SJSA1 (cell line): ENCODE results near the gene SCARF2. TPM values are rescaled to one million over a fixed set of nuclear protein-coding genes. Genes with fewer than 3 reads are reported as not detected.
A peak's percentile ranks its signal among the peaks of the same experiment; 100 is the strongest.
"Not testable (repeated sequence)": the region's sequence is repeated elsewhere in the genome, so short reads cannot be mapped to it uniquely, and the experiment has no call there.

Experiments used
- DNase-seq, 2 experiments: peaks; one replicate each; pipeline ENCODE4 v3.0.0-alpha.2; 2015 to 2020; ENCODE audit warnings: low spot score in 2 of 2, low read depth in 1 of 2
- H3K27ac ChIP-seq: fragments of 250-450 bp; sonication (Bioruptor Pico); 2 replicates; pipeline ENCODE4 v1.5.1; 2020; ENCODE audit warnings: mild to moderate bottlenecking, moderate library complexity
- H3K27me3 ChIP-seq: fragments of 250-450 bp; sonication (Bioruptor Pico); replicated peaks from 2 replicates; pipeline ENCODE4 v1.5.1; 2020; ENCODE audit warnings: mild to moderate bottlenecking, moderate library complexity
- H3K36me3 ChIP-seq: fragments of 250-450 bp; sonication (Bioruptor Pico); 2 replicates; pipeline ENCODE4 v1.5.1; 2020; ENCODE audit warnings: mild to moderate bottlenecking
- H3K4me1 ChIP-seq: fragments of 250-450 bp; sonication (Bioruptor Pico); replicated peaks from 2 replicates; pipeline ENCODE4 v1.6.1; 2021; ENCODE audit warnings: mild to moderate bottlenecking
- H3K4me3 ChIP-seq: fragments of 250-450 bp; sonication (Bioruptor Pico); 2 replicates; pipeline ENCODE4 v1.5.1; 2020; ENCODE audit warnings: mild to moderate bottlenecking
- H3K9me3 ChIP-seq: fragments of 250-450 bp; sonication (Bioruptor Pico); replicated peaks from 2 replicates; pipeline ENCODE4 v1.5.1; 2020; ENCODE audit warnings: mild to moderate bottlenecking
- total RNA-seq: library from RNA; depleted of rRNA; stranded (reverse); fragments of >200 nt; shearing (Covaris generic); gene quantifications from 2 replicates; pipeline ENCODE4 v1.2.3, GENCODE V29; 2014; rRNA removed

Gene SCARF2, protein sequence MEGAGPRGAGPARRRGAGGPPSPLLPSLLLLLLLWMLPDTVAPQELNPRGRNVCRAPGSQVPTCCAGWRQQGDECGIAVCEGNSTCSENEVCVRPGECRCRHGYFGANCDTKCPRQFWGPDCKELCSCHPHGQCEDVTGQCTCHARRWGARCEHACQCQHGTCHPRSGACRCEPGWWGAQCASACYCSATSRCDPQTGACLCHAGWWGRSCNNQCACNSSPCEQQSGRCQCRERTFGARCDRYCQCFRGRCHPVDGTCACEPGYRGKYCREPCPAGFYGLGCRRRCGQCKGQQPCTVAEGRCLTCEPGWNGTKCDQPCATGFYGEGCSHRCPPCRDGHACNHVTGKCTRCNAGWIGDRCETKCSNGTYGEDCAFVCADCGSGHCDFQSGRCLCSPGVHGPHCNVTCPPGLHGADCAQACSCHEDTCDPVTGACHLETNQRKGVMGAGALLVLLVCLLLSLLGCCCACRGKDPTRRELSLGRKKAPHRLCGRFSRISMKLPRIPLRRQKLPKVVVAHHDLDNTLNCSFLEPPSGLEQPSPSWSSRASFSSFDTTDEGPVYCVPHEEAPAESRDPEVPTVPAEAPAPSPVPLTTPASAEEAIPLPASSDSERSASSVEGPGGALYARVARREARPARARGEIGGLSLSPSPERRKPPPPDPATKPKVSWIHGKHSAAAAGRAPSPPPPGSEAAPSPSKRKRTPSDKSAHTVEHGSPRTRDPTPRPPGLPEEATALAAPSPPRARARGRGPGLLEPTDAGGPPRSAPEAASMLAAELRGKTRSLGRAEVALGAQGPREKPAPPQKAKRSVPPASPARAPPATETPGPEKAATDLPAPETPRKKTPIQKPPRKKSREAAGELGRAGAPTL
- 50.5 and 56.5 TPM in 2 replicates for total RNA-seq

DNA sequence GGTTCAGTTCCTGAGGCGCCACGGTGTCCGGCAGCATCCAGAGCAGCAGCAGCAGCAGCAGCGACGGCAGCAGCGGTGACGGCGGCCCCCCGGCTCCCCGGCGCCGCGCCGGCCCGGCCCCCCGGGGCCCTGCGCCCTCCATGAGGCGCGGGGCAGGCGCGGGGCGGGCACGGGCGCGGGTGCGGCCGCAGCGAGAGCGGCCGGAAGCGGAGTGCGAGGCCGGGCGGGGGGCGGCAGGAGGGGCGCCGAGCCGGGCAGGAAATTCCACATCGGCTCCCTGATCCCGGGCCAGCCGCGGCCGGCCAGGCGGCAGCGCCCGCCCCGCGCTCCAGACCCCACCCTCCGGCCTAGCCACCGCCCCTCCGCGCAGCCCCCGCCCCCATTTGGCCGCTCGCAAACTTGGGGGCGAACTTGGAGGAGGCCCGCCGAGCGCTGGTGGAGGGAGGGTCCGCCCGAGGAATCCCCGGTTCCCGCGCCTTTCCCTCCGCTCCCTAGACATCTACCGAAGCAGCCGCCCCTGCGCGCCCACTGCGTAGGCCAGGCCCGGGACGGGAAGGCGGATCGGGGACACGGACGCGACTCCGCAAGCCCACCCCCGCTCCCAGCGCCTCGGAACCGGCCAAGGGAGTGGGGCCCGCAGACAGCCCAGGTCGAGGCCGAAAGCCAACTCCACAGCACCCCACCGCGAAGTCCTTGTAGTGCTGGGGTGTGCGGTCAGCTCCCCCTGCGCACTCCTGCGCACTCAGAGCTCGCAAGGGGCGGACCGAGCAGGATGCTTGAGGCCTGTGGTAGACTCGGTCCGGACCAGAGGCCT is at the start of gene SCARF2:
Gene SCARF2 (minus strand): TSS at position 213 of the 814 bp plus-strand sequence. CDS start 71 bp downstream, at position 142.
- peak; percentile 47 to 73 for DNase-seq
- Histone ChIP-seq H3K36me3 (peaks cover 59% of the 10 kb centered on the region), H3K4me3 (peak within 1 kb of the TSS; percentile 88), H3K27me3 (no peaks in the 10 kb centered on the region), H3K27ac (peak within 1 kb of the TSS; percentile 60), H3K4me1 (peaks cover 33% of the 10 kb centered on the region), H3K9me3 (0 out of 2 replicates have a peak, but pooled peaks cover 3% of the 10 kb centered on the region)

DNA sequence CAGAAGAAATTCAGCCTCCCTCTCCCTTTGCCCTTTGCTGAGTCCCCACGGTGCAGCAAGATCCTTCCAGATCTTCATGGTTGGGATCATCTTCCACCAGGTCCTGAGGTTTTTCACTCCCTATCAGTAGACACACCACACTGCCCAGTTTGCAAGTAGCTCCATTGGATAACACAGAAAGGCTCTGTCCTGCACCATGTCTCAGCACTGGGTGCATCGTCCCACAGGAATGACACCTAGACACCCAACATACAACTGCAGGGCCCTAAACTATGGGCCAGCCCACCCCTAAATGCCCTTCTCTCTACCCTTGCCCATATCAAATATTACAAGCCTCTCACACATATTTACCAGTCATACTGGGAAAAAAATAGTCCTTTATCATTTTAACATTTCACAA is 48.6 kb upstream of the SCARF2 start:
- H3K36me3 ChIP-seq = peaks cover 15% of the 10 kb centered on the region
- DNase-seq = no peak
- no peaks in the 10 kb centered on the region for H3K4me1 ChIP-seq
- H3K27me3 ChIP-seq = no peaks in the 10 kb centered on the region
- no peaks in the 10 kb centered on the region for H3K9me3 ChIP-seq
- no peak overlapping the region for H3K27ac ChIP-seq
- no peak overlapping the region for H3K4me3 ChIP-seq

DNA sequence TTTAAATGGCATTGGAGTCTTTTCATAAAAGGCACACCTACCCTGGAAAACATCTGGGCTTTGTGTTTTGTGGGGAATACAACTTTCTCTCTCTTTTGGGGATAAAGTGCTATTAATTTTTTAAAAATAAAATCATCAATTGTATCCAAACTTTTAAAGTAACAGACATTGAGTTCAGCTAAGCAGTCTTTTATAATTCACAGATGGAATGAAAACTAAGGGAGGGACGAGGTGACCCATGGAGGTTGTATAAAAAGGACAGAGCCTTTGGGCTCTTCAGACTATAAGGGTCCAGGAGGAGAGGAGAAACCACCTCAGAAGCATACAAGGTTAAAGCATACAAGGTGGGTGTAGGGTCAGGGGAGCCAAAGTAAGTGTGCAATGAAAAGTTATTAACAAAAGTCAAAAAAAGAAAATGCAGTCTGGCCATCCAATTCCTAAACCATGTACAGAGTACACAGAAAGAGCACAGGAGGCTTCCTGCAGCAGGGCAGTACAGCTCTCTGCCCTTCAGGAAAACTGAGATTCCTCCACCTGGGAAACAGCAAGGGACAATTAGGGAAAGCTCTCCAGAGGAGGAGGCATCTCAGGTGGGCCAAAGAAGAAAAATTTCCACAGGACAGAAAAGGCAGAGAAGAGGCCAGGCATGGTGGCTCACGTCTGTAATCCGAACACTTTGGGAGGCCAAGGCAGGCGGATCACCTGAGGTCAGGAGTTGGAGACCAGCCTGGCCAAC is 47.5 kb upstream of the SCARF2 start:
- Histone ChIP-seq H3K4me1 (no peaks in the 10 kb centered on the region), H3K4me3 (no peak overlapping the region), H3K27ac (no peak overlapping the region), H3K9me3 (no peaks in the 10 kb centered on the region), H3K36me3 (peaks cover 15% of the 10 kb centered on the region), H3K27me3 (no peaks in the 10 kb centered on the region)
- DNase-seq = no peak

DNA sequence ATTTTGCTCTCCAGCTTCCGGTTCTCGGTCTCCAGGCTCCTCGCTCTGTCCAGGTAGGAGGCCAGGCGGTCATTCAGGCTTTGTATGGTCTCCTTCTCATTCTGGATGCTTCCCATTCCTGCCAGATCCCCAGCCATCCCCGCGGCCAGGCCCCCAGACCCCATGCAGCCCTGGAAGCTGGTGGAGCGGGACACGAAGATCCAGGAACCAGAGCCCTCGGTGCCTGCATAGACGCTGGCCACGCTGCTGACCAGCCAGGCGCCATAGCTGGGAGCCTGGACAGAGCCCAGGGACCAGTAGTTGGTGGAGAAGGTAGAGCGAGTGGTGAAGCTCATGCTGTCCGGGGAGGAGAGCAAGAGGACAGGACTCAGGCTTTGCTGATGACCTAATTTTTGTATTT is 46.1 kb upstream of the SCARF2 start:
- H3K4me1 ChIP-seq = no peaks in the 10 kb centered on the region
- DNase-seq = no peak
- no peaks in the 10 kb centered on the region for H3K27me3 ChIP-seq
- no peak overlapping the region for H3K27ac ChIP-seq
- H3K9me3 ChIP-seq = no peaks in the 10 kb centered on the region
- peaks cover 11% of the 10 kb centered on the region for H3K36me3 ChIP-seq
- no peak overlapping the region for H3K4me3 ChIP-seq

DNA sequence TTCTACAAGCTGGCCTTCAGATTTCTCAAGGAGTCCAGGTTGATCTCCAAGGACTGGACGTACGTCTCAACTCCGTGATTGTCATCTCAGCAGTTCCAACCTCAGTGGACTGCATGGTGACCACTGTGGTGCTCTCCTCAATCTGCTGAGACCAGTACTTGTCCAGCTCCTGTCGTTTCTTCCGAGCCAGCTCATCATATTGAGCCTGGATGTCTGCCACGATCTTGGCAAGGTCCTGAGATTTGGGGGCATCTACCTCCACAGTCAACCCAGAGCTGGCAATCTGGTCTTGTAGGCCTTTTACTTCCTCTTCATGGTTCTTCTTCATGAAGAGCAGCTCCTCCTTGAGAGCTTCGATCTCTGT is 45.5 kb upstream of the SCARF2 start:
- H3K4me3 ChIP-seq, H3K27ac ChIP-seq, H3K9me3 ChIP-seq, H3K36me3 ChIP-seq, DNase-seq, H3K27me3 ChIP-seq, H3K4me1 ChIP-seq: not testable (repeated sequence)

DNA sequence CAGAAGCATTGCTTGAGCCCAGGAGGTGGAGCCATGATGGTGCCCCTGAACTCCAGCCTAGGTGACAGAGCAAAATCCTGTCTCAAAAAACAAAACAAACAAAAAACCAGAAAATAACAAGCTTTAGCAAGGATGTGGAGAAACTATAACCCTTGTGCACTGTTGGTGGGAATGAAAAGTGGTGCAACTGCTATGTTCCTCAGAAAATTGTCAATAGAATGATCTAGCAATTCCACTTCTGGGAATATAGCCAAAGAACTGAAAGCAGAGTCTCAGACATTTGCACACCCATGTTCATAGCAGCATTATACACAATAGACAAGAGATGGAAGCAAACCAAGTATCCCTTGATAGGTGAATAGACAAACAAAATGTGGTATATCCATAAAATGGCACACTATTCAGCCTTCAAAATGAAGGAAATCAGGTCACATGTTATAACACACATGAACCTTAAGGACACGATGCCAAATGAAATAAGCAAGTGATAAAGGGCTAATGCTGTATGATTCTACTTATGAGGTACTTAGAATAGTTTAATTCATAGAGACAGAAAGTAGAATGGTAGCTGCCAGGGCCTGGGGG is 42.1 kb upstream of the SCARF2 start:
- DNase-seq = no peak
- H3K27ac ChIP-seq = no peak overlapping the region
- no peaks in the 10 kb centered on the region for H3K9me3 ChIP-seq
- H3K4me1 ChIP-seq = no peaks in the 10 kb centered on the region
- H3K4me3 ChIP-seq = no peak overlapping the region
- H3K27me3 ChIP-seq = no peaks in the 10 kb centered on the region
- peaks cover 9% of the 10 kb centered on the region; the same call in 1 of the 2 replicates for H3K36me3 ChIP-seq

DNA sequence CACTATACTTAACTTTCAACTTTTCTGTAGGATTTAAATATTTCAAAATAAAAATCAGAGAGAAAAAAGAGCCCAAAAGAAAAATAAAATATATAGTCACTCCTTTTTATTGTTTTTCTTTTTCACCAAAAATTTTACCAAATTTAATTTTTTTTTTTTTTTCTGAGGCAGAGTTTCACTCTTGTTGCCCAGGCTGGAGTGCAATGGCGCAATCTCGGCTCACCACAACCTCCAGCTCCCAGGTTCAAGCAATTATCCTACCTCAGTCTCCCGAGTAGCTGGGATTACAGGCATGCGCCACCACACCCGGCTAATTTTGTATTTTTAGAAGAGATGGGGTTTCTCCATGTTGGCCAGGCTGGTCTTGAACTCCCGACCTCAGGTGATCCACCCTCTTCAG is 40.4 kb upstream of the SCARF2 start:
- DNase-seq, H3K9me3 ChIP-seq, H3K36me3 ChIP-seq, H3K4me3 ChIP-seq, H3K27me3 ChIP-seq, H3K4me1 ChIP-seq, H3K27ac ChIP-seq: not testable (repeated sequence)

DNA sequence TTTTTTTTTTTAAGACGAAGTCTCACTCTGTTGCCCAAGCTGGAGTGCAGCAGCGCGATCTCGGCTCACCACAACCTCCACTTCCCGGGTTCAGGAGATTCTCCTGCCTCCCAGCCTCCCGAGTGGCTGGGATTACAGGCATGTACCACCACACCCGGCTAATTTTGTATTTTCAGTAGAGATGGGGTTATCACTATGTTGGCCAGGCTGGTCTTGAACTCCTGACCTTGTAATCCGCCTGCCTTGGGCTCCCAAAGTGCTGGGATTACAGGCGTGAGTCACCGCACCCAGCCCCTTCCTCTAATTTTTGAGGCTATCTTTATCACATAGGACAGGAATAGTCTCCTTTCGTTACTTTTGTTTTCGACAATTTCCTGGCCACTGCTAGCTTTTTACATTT is 37.9 kb upstream of the SCARF2 start:
- not testable (repeated sequence) for H3K4me1 ChIP-seq

DNA sequence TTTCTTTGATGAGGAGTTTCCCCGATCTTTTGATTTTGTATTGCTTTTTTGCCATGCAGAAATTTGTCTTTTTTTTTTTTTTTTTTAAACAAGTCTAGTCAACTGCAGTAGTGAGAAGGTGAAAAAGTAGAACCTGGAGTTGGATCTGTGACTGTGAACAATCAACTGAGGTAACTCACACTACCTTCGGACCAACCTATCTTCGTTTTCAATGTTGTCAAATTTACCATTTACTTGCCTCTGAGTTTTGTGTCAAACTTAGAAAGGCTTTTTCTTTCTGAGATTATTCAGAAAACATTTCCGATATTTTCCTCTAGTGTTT is 37.5 kb upstream of the SCARF2 start:
- no peak for DNase-seq
- no peaks in the 10 kb centered on the region for H3K4me1 ChIP-seq

More for the DNA sequence above, 37.9 kb upstream of the SCARF2 start:
- H3K27me3 ChIP-seq, H3K9me3 ChIP-seq, H3K36me3 ChIP-seq, H3K27ac ChIP-seq, DNase-seq, H3K4me3 ChIP-seq: not testable (repeated sequence)

DNA sequence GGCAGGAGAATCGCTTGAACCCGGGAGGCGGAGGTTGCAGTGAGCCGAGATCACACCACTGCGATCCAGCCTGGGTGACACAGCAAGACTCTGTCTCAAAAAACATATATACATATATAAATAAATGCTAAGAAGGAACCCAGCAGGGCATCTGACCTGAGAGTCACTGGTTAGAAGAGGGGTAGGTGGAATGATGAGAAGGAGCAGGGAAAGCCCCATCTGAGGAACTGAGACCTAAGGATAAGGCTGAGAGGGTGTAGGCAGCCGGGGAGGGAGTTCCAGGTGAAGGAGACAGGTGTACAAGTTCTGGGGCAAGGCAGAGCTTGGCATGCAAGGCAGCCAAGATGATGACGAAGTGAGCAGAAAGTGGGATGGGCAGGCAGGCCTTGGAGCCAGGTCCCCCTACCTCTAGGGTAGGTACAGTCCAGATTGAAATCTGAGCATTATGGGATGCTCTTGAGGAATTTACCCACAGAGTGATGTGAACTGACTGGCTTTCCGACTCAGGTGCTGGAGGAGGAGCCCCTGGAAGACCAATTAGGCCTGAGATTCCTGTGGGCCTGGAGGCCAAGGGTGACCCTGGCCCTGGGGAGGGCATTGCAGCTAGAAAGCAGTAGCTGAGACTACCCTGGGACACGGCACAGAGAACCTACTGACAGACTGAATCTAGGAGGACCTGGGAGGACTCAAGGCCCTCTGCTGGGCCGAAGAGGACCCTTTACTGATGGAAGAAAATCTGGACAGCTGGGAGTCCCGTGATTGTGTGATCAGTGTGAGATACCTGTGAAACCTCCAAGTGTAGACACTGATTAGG is 35.2 kb upstream of the SCARF2 start:
- Histone ChIP-seq H3K9me3 (no peaks in the 10 kb centered on the region), H3K27me3 (no peaks in the 10 kb centered on the region), H3K4me1 (no peaks in the 10 kb centered on the region), H3K27ac (no peak overlapping the region), H3K4me3 (no peak overlapping the region), H3K36me3 (peaks cover 16% of the 10 kb centered on the region; the same call in 1 of the 2 replicates)
- no peak for DNase-seq

More for the DNA sequence above, 37.5 kb upstream of the SCARF2 start:
- Histone ChIP-seq H3K27me3 (no peaks in the 10 kb centered on the region), H3K27ac (no peak overlapping the region), H3K9me3 (no peaks in the 10 kb centered on the region), H3K4me3 (no peak overlapping the region), H3K36me3 (peaks cover 11% of the 10 kb centered on the region; the same call in 1 of the 2 replicates)

DNA sequence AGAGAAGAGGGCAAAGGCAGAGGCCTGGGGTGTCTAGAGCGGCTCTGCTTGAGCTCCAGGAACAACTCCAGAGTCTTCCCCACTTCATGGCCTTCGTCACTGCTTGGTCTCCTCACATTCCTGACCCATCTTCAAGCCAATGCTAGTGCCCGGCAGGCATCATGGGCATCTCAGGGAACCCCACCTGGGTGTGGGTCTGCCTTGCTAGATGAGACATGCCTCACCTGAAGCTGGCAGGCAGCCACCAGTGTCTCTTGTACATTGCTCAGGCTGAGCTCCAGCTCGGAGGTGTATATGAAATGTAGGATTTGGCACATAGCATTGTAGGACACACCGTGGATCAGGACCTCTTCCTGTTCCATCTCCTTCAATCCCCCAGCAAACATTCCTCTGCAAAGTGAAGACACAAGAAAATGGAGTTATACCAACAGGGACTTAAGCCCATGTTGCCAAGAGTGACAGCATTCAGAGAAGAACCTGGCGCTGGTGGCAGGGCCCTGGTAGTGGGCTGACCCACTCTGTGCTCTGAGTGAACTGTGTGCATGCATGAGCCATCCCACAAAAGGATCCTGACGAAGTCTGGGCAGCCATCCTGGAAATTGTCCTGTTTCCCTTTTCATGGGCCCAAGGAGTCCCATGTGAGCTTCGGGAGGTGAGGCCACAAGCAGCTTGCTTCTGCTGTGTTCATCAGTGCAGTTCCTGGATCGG is 33.7 kb upstream of the SCARF2 start:
- Histone ChIP-seq H3K27ac (no peak overlapping the region), H3K36me3 (peaks cover 16% of the 10 kb centered on the region; the same call in 1 of the 2 replicates), H3K27me3 (no peaks in the 10 kb centered on the region), H3K4me1 (no peaks in the 10 kb centered on the region), H3K9me3 (no peaks in the 10 kb centered on the region), H3K4me3 (no peak overlapping the region)
- DNase-seq = no peak

DNA sequence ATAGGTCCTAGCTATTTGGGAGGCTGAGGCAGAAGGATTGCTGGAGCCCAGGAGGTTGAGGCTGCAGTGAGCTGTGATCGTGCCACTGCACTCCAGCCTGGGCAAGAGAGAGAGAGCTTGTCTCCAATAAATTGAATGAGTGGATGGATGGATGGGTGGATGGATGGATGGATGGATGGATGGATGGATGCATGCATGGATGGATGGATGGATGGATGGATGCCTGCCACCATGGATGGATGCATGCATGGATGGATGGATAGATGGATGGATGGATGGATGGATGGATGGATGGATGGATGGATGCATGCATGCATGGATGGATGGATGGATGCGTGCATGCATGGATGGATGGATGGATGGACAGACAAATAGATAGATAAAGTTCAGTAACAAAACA is 32.9 kb upstream of the SCARF2 start:
- H3K4me1 ChIP-seq, H3K27me3 ChIP-seq, H3K9me3 ChIP-seq, DNase-seq, H3K27ac ChIP-seq, H3K4me3 ChIP-seq: not testable (repeated sequence)
- peaks cover 16% of the 10 kb centered on the region; the same call in 1 of the 2 replicates for H3K36me3 ChIP-seq
